DMS153 treated with DMSO at 0.1 percent for 48 hours (cell line): ENCODE data around the gene BTBD16.

Experiments
- DNase-seq: peaks from one replicate; lab custom pipeline; 2025; ENCODE audit not compliant: unreplicated experiment; lab: John Stamatoyannopoulos, UW

BTBD16 gene

GRCh38 chr10:122308417-122309141, 37.5 kb downstream of the BTBD16 start:
- DNase-seq, result no peak

DNA sequence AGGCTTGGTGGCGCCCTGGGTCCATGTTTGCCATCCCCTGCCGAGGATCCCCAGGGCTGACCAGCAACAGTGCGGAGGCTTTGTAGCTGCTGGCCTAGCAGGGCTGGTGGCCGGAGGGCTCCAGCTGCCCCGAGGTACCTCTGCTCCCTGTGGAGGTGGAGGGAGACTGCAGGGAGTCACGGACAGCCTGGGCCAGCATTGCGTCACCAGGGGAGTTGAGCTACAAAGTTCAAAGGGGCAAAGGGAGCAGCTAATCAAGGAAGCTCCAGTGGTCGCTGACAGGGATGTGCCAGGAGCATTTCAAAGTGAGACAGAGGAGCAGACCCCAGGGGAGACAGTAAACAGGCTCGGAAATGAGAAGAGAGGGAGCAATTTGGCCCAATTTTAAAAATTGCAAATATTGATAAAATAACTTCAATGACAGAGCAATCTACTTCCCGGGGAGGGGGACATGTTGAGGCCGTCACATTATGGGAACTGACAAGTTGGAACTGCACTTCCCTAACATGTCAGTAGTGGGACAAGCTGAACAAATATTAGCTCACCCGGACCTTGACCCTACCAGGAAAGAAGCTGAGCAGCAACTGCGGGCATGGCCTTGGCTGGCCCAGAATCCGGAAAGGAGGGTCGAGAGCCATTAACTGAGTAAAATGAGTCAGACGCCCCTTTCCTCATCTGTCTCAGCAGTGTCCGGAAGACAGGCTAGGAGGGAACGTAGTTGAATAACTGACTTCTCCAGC, 39.4 kb downstream of the BTBD16 start:
- no peak for DNase-seq

DNA sequence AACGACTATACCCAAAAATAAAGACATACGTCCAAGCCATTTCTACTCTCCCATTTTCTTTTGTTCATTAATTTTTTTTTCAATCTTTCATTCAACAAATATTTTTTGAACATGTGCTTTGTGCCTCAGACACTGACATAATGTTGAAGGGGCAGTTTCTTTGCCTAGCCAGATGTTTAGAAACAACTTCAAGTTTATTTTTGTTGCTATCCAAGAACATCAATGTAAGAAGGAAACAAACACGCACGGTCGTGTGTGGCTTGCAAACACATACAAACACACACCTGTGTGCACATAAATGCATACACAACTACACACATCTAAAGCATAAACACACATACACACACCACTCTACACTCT, 39.9 kb downstream of the BTBD16 start:
- DNase-seq, result no peak

- DNase-seq, result no peak
These were observed 40.6 kb downstream of the BTBD16 start for GRCh38 chr10:122311716-122312115.

GRCh38 chr10:122316224-122316884, 45.3 kb downstream of the BTBD16 start:
- DNase-seq, result no peak

GRCh38 chr10:122321960-122322359, 50.9 kb downstream of the BTBD16 start:
- DNase-seq, result no peak

DNA sequence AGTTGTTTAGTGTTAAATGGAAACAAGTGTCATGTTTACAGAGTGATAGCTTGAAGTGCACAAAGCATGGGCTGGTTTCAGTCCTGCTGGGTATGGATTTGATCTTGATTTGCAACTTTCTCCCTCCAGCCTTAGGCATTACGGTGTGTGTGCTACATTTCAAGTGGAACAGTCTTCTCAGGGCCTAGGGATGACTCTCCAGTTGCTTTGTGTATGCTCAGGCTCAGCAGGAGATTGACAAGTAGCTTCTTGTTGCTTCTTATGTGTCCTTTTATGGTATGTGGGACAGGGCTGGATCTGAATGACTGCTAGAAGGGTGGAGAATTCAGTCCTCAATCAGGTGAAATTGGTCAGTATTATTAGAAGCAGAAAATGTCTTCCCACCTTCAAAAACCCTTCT, 52.1 kb downstream of the BTBD16 start:
- DNase-seq, result no peak

DNA sequence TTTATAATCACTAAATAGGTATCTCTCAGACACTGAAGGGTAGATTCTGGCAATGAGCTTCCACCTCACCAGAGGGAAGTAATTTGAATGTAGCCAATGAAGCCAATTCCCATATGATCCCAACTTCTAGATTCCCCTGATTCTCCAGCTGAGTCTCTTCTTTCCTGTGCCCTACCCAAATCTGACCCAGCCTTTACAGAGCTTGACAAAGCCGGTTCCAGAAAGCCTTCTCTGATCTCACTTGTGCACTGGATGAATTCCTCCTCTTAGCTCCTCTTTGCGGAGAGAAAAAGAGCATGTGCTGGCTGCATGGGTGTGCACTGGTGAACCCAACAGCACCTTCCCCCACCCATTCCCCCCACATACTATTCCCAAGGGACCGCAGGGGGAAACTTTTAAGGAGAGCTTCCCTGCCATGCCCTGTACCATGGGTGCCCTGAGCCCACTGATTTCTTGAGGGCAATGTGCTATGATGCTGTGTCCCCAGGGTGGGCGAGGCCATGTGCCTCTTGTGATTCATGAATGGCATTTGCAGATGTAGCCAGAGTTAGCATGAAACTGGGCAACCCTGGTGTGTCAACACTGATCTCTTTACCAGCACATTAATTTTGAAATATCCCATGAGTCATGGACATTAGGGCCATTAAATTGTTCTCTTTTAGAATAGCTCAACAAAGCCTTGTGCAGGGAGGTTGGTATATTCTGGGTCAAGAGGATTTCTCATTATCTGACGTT, 53.0 kb downstream of the BTBD16 start:
- no peak for DNase-seq

DNA sequence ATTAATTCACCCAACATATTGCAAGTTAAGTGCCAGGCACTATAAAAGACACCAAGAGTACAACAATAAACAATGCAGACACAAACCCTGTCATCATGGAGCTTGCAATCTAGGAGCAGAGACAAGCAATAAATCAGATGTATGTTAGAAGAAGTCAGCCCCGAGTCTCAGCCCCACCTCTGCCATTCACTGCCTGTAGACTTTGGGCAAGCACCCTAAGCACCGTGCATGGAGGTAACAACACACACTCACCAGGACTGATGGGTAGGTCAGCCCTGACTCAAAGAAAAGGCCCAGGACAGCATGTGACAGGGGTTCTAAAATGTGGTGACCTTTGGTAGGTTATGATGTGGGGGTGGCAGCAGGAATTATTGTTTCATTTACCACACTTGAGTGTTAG, 54.1 kb downstream of the BTBD16 start:
- DNase-seq, result no peak

DNA sequence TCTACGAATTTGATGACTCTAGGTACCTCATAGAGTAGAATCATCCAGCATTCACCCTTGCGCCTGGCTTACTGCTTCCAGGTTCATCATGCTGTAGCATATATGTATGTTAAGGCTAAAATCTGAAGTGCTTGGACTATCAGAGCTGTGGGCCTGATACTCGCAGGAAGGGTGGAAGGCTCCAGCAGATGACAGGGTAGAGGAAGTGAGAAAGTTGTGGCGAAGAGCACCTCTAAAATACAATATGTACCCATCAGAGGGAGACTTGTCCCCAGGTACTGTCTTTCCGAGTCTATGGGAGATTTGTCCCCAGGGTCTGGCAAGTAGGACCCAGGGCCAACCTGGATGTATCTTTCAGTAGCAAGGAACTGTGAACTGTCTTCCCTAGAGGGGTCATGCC, 55.3 kb downstream of the BTBD16 start:
- DNase-seq, result no peak

DNA sequence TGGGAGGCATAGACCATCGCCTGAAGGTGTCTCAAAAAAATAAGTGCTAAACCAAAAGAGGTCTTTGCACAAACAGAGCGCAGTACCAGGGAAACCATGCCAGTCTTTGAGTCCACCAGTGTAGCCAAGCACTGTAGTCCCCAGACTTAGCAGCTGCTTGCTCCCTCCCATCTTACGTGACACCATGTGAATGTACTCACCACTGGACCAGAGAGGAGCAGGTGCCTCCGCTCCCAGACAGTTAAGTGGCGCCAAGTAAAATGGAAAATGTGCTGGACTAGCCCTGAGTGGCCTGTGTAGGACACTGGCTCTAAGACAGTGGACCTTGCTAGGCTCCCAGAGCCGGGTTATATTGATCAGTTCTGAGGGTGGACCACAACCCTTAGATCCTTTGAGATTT, 55.7 kb downstream of the BTBD16 start:
- DNase-seq, result no peak

- no peak for DNase-seq
These were observed 56.4 kb downstream of the BTBD16 start for GRCh38 chr10:122327237-122328206.

GRCh38 chr10:122328676-122329075, 57.6 kb downstream of the BTBD16 start:
- no peak for DNase-seq

GRCh38 chr10:122329416-122329815, 58.3 kb downstream of the BTBD16 start:
- no peak for DNase-seq

- DNase-seq, result no peak
These were observed 60.0 kb downstream of the BTBD16 start for GRCh38 chr10:122331100-122331499.

GRCh38 chr10:122331615-122332446, 60.7 kb downstream of the BTBD16 start:
- no peak for DNase-seq

DNA sequence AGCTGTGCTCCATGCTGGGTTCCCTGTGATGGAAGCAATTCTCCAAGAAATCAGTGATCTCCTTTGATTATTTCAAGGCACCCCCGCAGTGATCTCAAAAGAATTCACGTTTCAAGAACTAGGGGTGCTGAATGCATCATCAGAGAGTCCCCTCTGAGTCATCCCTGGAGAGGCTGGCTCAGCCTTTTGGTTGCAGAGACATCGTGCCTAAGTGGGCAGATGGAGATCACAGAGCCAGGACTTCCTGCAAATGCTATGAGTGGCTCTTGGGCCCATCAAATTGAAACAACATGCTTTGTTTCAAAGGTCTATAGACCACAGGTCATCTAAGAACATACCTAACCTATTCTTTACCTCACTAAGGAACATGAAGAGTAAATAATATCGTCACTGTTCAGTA, 61.9 kb downstream of the BTBD16 start:
- DNase-seq, result no peak

GRCh38 chr10:122336332-122336731, 65.2 kb downstream of the BTBD16 start:
- DNase-seq, result no peak

GRCh38 chr10:122336961-122337360, 65.9 kb downstream of the BTBD16 start:
- no peak for DNase-seq
